Stimulated activated CD4-positive, alpha-beta T cell treated with anti-CD3 and anti-CD28 coated beads, Interleukin-12 subunit alpha, Interleukin-12 subunit beta, amount 100 ng/mL, for 4 hours (primary cell): Measurements from ENCODE around the gene LYPD4.
"Not testable (repeated sequence)": the region's sequence is repeated elsewhere in the genome, so short reads cannot be mapped to it uniquely, and the experiment has no call there.

Source experiments
- DNase-seq: peaks from one replicate; pipeline ENCODE4 v3.0.0-alpha.2; 2020

Gene LYPD4

GRCh38 chr19:41844601-41845000 is at the start of gene LYPD4:
Gene LYPD4, minus strand, starts transcription at chr19:41844683. Its CDS starts 5,398 bp downstream, at chr19:41839285.
- DNase-seq: no peak

GRCh38 chr19:41893899-41894298 is 49.4 kb upstream of the LYPD4 start:
- no peak for DNase-seq

- no peak for DNase-seq
These were observed 47.9 kb upstream of the LYPD4 start for GRCh38 chr19:41892173-41892902.

GRCh38 chr19:41890936-41891335 is 46.5 kb upstream of the LYPD4 start:
- no peak for DNase-seq

- DNase-seq: no peak
These were observed 45.4 kb upstream of the LYPD4 start for GRCh38 chr19:41889896-41890295.

- no peak for DNase-seq
These were observed 44.4 kb upstream of the LYPD4 start for GRCh38 chr19:41888926-41889325.

- peak; percentile 80 for DNase-seq
These were observed 43.4 kb upstream of the LYPD4 start for GRCh38 chr19:41887711-41888382.

- no peak for DNase-seq
These were observed 42.6 kb upstream of the LYPD4 start for GRCh38 chr19:41886761-41887710.

- DNase-seq: peak; percentile 84
These were observed 39.6 kb upstream of the LYPD4 start for GRCh38 chr19:41883821-41884733.

GRCh38 chr19:41883463-41883820 is 39.0 kb upstream of the LYPD4 start:
- DNase-seq: no peak

GRCh38 chr19:41882568-41883462 is 38.3 kb upstream of the LYPD4 start, which contains the start of gene ARHGEF1:
Gene ARHGEF1, plus strand, starts transcription at chr19:41883184. Its CDS starts 4,899 bp downstream, at chr19:41888083.
- peak; percentile 64 for DNase-seq

GRCh38 chr19:41880329-41880708 is 35.8 kb upstream of the LYPD4 start:
- no peak for DNase-seq

- no peak for DNase-seq
These were observed 35.3 kb upstream of the LYPD4 start for GRCh38 chr19:41879670-41880328.

- no peak for DNase-seq
These were observed 34.6 kb upstream of the LYPD4 start for GRCh38 chr19:41879080-41879479.

- no peak for DNase-seq
These were observed 33.7 kb upstream of the LYPD4 start for GRCh38 chr19:41877916-41878905.

- no peak for DNase-seq
These were observed 32.7 kb upstream of the LYPD4 start, which contains the start of gene CD79A for GRCh38 chr19:41876847-41877832. Gene CD79A, plus strand, starts transcription at chr19:41877279. Its CDS starts 26 bp downstream, at chr19:41877305.

- not testable (repeated sequence) for DNase-seq
These were observed 31.5 kb upstream of the LYPD4 start for GRCh38 chr19:41875973-41876372.
